ENCODE data around the gene ERICH6B. TPM values are rescaled to one million over a fixed set of nuclear protein-coding genes. Genes with fewer than 3 reads are reported as not detected.
"Not testable (repeated sequence)": the region's sequence is repeated elsewhere in the genome, so short reads cannot be mapped to it uniquely, and the experiment has no call there.

ERICH6B gene
- polyA plus RNA-seq (2011; rRNA removed) = not detected in 2 replicates
- polyA minus RNA-seq (2011; rRNA and poly(A)+ RNA removed) = not detected in 2 replicates

DNA sequence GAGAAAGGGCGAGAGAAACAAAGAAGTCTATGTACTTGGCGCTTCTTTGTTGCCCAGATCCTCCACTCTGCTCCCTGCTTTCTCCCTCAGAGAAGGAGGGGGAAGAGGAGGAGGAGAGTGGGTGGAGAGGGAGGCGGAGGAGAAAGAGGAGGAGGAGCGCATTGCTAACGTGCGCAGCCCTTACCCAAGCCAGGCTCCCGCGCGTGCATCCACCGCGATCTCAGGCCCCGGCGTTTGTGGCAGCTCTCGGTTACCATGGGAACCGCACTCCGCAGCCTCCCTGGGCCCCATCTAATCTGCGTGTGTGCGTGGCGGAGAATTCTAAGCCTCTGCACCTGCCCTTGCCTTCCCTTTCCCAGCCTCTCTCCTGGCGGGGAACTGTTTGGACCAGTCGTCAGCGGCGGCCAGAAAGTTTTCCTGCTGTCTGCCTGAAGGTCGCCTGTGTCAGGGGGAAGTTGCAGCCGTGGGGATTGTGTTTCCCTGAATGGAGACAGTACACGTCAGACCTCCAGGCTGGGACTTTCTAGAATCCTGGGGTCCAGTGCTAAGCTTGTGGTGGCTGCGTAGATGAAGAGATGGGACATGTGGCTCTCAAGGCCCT, at the start of gene ERICH6B:
Gene ERICH6B, minus strand, starts transcription at position 239 of the 601 bp plus-strand sequence. CDS start 18,734 bp downstream, outside the sequence.
- no peak for DNase-seq (ENCODE audit: low read depth, low spot score)
- TF ChIP-seq, protein P1, sequence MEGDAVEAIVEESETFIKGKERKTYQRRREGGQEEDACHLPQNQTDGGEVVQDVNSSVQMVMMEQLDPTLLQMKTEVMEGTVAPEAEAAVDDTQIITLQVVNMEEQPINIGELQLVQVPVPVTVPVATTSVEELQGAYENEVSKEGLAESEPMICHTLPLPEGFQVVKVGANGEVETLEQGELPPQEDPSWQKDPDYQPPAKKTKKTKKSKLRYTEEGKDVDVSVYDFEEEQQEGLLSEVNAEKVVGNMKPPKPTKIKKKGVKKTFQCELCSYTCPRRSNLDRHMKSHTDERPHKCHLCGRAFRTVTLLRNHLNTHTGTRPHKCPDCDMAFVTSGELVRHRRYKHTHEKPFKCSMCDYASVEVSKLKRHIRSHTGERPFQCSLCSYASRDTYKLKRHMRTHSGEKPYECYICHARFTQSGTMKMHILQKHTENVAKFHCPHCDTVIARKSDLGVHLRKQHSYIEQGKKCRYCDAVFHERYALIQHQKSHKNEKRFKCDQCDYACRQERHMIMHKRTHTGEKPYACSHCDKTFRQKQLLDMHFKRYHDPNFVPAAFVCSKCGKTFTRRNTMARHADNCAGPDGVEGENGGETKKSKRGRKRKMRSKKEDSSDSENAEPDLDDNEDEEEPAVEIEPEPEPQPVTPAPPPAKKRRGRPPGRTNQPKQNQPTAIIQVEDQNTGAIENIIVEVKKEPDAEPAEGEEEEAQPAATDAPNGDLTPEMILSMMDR (IDR thresholded peaks at IDR 0.05; ENCODE audit: low read depth, low read length) = no peak
- CTCF ChIA-PET = no interaction called here
- H3K4me3 ChIP-seq (ENCODE audit: low read depth, low read length) = no peak within 1 kb of the TSS; the same call in 1 of the 2 replicates
- peaks cover 26% of the 10 kb centered on the region for H3K27me3 ChIP-seq (ENCODE audit: control insufficient read depth, insufficient read depth, low read length)
- POLR2A ChIA-PET = no interaction called here
- no peak within 1 kb of the TSS for H3K27ac ChIP-seq (ENCODE audit: low read depth, low read length)
- no peaks in the 10 kb centered on the region for H3K9me3 ChIP-seq (ENCODE audit: control insufficient read depth, insufficient read depth, low read length)

DNA sequence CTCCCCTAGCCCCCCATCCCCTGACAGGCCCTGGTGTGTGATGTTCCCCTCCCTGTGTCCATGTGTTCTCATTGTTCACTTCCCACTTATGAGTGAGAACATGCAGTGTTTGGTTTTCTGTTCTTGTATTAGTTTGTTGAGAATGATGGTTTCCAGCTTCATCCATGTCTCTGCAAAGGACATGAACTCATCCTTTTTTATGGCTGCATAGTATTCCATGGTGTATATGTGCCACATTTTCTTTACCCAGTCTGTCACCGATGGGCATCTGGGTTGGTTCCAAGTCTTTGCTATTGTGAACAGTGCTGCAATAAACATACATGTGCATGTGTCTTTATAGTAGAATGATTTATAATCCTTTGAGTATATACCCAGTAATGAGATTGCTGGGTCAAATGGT, 47.4 kb upstream of the ERICH6B start:
- H3K4me3 ChIP-seq (ENCODE audit: low read depth, low read length); CTCF ChIA-PET; H3K27ac ChIP-seq (ENCODE audit: low read depth, low read length); POLR2A ChIA-PET; H3K9me3 ChIP-seq (ENCODE audit: control insufficient read depth, insufficient read depth, low read length); DNase-seq (ENCODE audit: low read depth, low spot score); H3K27me3 ChIP-seq (ENCODE audit: control insufficient read depth, insufficient read depth, low read length): not testable (repeated sequence)

- Histone ChIP-seq H3K9me3 (ENCODE audit: control insufficient read depth, insufficient read depth, low read length) (no peaks in the 10 kb centered on the region), H3K27ac (ENCODE audit: low read depth, low read length) (no peak overlapping the region), H3K27me3 (ENCODE audit: control insufficient read depth, insufficient read depth, low read length) (no peaks in the 10 kb centered on the region), H3K4me3 (ENCODE audit: low read depth, low read length) (no peak overlapping the region)
- POLR2A ChIA-PET = no interaction called here
- CTCF ChIA-PET = interaction anchor here (0.8 kb wide), 1 partner anchor 51 kb away, joined by 3 read pairs; no protein-coding TSS in a partner anchor
- no peak for DNase-seq (ENCODE audit: low read depth, low spot score)
- TF ChIP-seq, protein P1 (IDR thresholded peaks at IDR 0.05; ENCODE audit: low read depth, low read length) = no peak
Measured at GRCh38 chr13:45662162-45662561, 46.6 kb upstream of the ERICH6B start.

GRCh38 chr13:45660458-45660857, 44.9 kb upstream of the ERICH6B start:
- H3K4me3 ChIP-seq (ENCODE audit: low read depth, low read length); H3K27ac ChIP-seq (ENCODE audit: low read depth, low read length); CTCF ChIA-PET; DNase-seq (ENCODE audit: low read depth, low spot score); H3K27me3 ChIP-seq (ENCODE audit: control insufficient read depth, insufficient read depth, low read length); POLR2A ChIA-PET; H3K9me3 ChIP-seq (ENCODE audit: control insufficient read depth, insufficient read depth, low read length): not testable (repeated sequence)

DNA sequence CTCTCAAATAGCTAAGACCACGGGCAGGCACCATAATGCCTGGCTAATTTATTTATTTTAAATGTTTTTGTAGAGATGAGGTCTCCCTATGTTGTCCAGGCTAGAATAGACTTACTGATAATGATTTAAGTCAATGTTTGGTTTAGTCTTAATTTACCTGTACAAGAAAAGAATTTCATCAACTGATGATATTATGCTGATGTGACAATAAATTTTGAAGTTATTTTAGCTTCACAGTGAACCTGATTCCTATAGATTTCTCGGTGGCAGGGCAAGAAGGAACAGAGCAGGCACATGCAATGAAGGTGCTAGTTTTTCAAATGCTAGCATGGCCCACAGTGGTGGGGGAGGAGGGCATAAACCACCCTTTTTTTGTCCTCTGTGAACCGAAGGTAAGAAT, 44.0 kb upstream of the ERICH6B start:
- TF ChIP-seq, protein P1 (IDR thresholded peaks at IDR 0.05; ENCODE audit: low read depth, low read length) = no peak
- no peak for DNase-seq (ENCODE audit: low read depth, low spot score)
- no peak overlapping the region for H3K4me3 ChIP-seq (ENCODE audit: low read depth, low read length)
- H3K9me3 ChIP-seq (ENCODE audit: control insufficient read depth, insufficient read depth, low read length) = no peaks in the 10 kb centered on the region; the same call in 1 of the 2 replicates
- no peak overlapping the region for H3K27ac ChIP-seq (ENCODE audit: low read depth, low read length)
- H3K27me3 ChIP-seq (ENCODE audit: control insufficient read depth, insufficient read depth, low read length) = peaks cover 1% of the 10 kb centered on the region
- ChIA-PET POLR2A (no interaction called here), CTCF (no interaction called here)

DNA sequence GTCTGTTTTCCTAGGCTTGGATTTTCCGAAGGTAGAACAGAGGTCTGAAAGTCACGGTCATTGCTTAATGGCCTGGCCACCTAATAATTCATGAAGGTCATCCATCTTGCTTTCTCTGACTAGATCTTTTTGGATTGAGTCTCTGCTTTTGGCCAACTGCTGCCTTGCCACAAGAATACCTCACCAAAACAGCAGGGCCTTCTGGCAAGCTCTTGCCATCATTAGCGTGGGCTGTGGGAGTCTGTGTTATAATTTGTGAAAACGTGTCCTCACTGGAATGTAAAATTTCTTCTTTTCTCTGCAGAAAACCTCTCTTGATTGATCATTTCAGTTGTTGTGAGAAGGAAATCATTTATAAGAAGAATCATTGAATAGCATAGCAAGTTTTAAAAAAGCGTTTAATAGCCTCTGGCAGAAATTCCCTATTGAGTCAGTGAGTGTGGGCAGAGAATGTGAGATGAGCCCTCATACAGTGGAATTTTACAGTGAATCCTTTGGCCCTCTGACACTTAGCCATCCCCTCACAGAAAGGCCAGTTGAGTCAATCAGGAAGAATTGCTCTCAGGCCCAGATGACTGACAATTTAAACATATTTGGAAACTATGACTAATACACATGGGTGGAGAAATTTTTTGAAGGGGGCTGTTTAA, 43.2 kb upstream of the ERICH6B start:
- TF ChIP-seq, protein P1 (IDR thresholded peaks at IDR 0.05; ENCODE audit: low read depth, low read length) = no peak
- H3K9me3 ChIP-seq (ENCODE audit: control insufficient read depth, insufficient read depth, low read length) = no peaks in the 10 kb centered on the region; the same call in 1 of the 2 replicates
- ChIA-PET CTCF (no interaction called here), POLR2A (no interaction called here)
- no peak for DNase-seq (ENCODE audit: low read depth, low spot score)
- peaks cover 2% of the 10 kb centered on the region for H3K27me3 ChIP-seq (ENCODE audit: control insufficient read depth, insufficient read depth, low read length)
- no peak overlapping the region for H3K4me3 ChIP-seq (ENCODE audit: low read depth, low read length)
- no peak overlapping the region for H3K27ac ChIP-seq (ENCODE audit: low read depth, low read length)
